NOMO-1 (cell line): ENCODE data around the gene HS6ST1.

ENCODE experiments used
- DNase-seq, 2 experiments: peaks; one replicate each; lab custom pipeline; 2025; ENCODE audit not compliant: unreplicated experiment in 2 of 2; lab: John Stamatoyannopoulos, UW

HS6ST1 gene

GRCh38 chr2:128350736-128351135 is 32.1 kb upstream of the HS6ST1 start:
- DNase-seq: no peak

GRCh38 chr2:128348701-128349100 is 30.0 kb upstream of the HS6ST1 start:
- no peak for DNase-seq

- no peak for DNase-seq
Measured at GRCh38 chr2:128347701-128348539, 29.3 kb upstream of the HS6ST1 start.

GRCh38 chr2:128347171-128347558 is 28.5 kb upstream of the HS6ST1 start:
- DNase-seq: no peak

- no peak for DNase-seq
Measured at GRCh38 chr2:128346291-128347170, 27.9 kb upstream of the HS6ST1 start.

GRCh38 chr2:128345436-128346165 is 26.9 kb upstream of the HS6ST1 start:
- no peak for DNase-seq

GRCh38 chr2:128344101-128344500 is 25.4 kb upstream of the HS6ST1 start:
- no peak for DNase-seq

- no peak for DNase-seq
Measured at GRCh38 chr2:128343459-128343858, 24.8 kb upstream of the HS6ST1 start.

GRCh38 chr2:128342550-128342949 is 23.9 kb upstream of the HS6ST1 start:
- no peak for DNase-seq

GRCh38 chr2:128341621-128342020 is 23.0 kb upstream of the HS6ST1 start:
- DNase-seq: no peak

GRCh38 chr2:128332091-128332634 is 13.5 kb upstream of the HS6ST1 start:
- no peak for DNase-seq

- DNase-seq: no peak
Measured at GRCh38 chr2:128330583-128330982, 11.9 kb upstream of the HS6ST1 start.

GRCh38 chr2:128329607-128330006 is 10.9 kb upstream of the HS6ST1 start:
- DNase-seq: no peak

GRCh38 chr2:128327180-128327964 is 8.7 kb upstream of the HS6ST1 start:
- DNase-seq: no peak

- DNase-seq: no peak
Measured at GRCh38 chr2:128326346-128326745, 7.7 kb upstream of the HS6ST1 start.

GRCh38 chr2:128325611-128326181 is 7.0 kb upstream of the HS6ST1 start:
- DNase-seq: no peak

- no peak for DNase-seq
Measured at GRCh38 chr2:128324897-128325410, 6.3 kb upstream of the HS6ST1 start.

- no peak for DNase-seq
Measured at GRCh38 chr2:128324008-128324896, 5.6 kb upstream of the HS6ST1 start.

- no peak for DNase-seq
Measured at GRCh38 chr2:128323555-128323931, 4.9 kb upstream of the HS6ST1 start.
